AG08395 (cell line): ENCODE data around the gene STAT5A.
"Not testable (repeated sequence)": the region's sequence is repeated elsewhere in the genome, so short reads cannot be mapped to it uniquely, and the experiment has no call there.

ENCODE experiments used
- DNase-seq: peaks from one replicate; pipeline ENCODE4 v3.0.0; 2012; ENCODE audit warnings: mixed read lengths, low spot score

STAT5A gene

DNA sequence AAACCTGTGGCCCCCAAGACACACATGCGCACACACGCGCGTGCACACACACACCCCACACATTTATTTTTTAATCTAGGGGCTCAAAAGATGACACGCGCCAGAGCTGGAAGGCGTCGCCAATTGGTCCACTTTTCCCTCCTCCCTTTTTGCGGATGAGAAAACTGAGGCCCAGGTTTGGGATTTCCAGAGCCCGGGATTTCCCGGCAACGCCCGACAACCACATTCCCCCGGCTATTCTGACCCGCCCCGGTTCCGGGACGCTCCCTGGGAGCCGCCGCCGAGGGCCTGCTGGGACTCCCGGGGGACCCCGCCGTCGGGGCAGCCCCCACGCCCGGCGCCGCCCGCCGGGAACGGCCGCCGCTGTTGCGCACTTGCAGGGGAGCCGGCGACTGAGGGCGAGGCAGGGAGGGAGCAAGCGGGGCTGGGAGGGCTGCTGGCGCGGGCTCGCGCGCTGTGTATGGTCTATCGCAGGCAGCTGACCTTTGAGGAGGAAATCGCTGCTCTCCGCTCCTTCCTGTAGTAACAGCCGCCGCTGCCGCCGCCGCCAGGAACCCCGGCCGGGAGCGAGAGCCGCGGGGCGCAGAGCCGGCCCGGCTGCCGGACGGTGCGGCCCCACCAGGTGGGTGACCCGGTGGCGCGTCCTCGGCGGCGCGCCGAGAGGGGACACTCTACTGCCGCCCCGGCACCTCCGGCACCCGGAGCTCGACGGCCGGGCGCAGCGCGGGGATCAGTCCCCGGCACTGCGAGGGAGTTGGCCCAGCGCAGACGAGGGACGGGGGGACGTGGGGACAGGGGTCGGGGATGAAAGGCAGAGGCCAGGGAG, at the start of gene STAT5A:
TSS of gene STAT5A (plus strand) at position 522 of the 826 bp plus-strand sequence. CDS start 914 bp downstream, outside the sequence.
- peak; percentile 91 for DNase-seq

GRCh38 chr17:42239576-42239975, 48.7 kb upstream of the STAT5A start:
- DNase-seq, result not testable (repeated sequence)

GRCh38 chr17:42240201-42240600, 48.1 kb upstream of the STAT5A start:
- no peak for DNase-seq

DNA sequence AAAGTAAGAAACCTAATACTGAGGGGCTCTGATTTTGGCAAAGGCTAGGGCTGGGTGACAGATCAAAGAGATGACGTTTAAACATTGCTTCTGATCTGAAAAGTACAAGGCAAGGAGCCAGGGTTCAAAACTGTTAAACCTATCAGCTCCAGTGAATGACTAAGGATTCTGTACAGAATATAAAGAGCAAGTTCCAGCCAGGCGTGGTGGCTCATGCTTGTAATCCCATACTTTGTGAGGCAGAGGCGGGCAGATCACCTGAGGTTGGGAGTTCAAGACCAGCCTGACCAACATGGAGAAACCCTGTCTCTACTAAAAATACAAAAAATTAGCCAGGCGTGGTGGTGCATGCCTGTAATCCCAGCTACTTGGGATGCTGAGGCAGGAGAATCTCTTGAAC, 47.4 kb upstream of the STAT5A start:
- not testable (repeated sequence) for DNase-seq

DNA sequence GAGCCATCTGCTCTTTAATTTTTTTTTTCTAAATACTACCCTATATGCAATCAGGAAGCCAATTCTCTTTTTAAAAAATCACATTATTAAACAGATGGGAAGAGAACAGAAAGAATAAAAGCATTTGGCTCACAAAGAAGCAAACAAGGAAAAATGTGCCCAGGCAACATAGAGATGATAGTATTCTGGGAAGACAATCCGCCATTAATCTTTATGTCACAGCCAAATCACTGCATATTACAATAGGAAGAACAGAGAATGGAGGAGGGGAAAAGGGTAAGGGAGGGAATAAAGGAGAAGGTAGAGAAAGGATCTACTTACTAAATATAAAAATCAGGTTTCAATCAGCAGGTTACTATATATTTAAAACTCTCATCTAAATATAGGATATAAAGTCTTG, 46.4 kb upstream of the STAT5A start:
- no peak for DNase-seq

GRCh38 chr17:42243493-42243982, 44.8 kb upstream of the STAT5A start:
- DNase-seq, result no peak

DNA sequence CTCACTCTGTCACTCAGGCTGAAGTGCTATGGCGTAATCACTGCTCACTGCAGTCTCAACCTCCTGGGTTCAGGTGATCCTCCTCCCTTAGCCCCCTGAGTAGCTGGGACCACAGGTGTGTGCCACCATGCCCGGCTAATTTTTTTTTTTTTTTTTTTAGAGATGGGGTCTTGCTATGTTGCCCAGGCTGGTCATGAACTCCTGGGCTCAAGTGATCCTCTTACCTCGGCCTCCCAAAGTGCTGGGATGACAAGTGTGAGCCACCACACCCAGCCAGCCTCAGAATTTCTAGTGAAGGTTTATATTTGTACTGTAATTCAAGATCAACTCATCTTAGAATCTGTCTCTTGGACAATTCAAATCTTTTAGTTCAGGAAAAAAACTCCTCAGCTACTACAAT, 44.2 kb upstream of the STAT5A start:
- DNase-seq, result not testable (repeated sequence)

DNA sequence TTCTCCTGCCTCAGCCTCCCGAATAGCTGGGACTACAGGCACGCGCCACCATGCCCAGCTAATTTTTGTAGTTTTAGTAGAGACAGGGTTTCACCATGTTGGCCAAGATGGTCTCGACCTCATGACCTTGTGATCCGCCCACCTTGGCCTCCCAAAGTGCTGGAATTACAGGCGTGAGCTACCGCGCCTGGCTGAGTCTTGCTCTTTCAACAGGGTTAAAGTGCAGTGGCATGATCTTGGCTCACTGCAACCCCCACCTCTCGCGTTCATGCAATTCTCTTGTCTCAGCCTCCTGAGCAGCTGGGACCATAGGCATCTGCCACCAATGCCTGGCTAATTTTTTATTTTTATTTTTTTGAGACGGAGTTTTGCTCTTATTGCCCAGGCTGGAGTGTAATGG, 43.1 kb upstream of the STAT5A start:
- DNase-seq, result not testable (repeated sequence)

- DNase-seq, result no peak
Observed at GRCh38 chr17:42246515-42246914, 41.8 kb upstream of the STAT5A start.

DNA sequence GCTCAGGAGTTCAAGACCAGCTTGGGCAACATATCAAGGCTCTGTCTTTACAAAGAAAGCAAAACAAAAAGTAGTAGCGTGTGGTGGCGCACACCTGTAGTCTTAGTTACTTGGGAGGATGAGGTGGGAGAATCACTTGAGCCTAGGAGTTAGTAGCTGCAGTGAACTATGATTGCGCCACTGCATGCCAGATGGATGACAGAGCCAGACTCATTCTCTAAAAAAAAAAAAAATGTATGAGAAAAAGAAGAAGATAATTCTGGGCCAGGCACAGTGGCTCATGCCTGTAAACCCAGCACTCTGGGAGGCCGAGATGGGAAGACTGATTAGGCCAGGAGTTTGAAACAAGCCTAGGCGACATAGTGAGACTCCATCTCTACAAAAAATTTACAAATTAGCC, 40.6 kb upstream of the STAT5A start:
- DNase-seq, result no peak

DNA sequence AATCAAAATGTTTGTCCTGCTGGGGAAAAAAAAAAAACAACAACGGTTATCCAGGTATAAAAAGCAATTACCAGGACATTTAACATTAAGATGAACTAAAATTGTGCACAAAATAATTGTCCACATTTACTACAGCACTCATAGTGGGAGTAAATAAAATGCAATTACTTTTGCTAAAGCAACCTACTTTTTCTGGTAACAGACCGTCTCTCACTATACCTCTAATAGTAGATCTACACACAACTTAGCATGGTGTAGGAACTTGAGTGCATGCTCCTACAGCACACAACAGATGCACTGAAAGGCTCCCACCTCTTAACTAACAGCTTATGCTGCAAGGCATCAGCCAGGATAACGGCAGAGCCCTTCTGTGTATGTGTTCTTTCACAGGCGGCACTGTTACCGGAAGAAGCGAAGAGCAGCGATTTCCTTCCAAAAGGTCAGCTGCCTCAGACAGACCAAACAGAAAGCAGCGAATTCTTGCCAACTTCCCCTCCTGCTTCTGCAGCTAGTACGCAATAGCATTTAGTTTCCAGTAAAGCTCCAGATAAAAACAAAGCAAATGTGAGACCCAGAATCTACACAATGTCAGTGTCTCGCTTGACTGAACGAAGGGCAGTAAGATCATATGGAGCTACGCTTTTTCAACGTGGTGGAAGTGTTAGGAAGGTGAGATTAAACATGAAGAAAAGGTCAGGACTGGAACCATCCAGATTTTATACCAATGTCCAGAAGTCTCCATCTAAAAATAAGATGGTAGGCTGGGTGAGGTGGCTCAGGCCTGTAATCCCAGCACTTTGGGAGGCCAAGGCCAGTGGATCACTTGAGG, 39.7 kb upstream of the STAT5A start:
- peak; percentile 80 for DNase-seq

GRCh38 chr17:42249681-42250446, 38.4 kb upstream of the STAT5A start:
- no peak for DNase-seq

- no peak for DNase-seq
Observed at GRCh38 chr17:42251115-42251514, 37.2 kb upstream of the STAT5A start.

GRCh38 chr17:42252597-42253550, 35.4 kb upstream of the STAT5A start:
- no peak for DNase-seq

DNA sequence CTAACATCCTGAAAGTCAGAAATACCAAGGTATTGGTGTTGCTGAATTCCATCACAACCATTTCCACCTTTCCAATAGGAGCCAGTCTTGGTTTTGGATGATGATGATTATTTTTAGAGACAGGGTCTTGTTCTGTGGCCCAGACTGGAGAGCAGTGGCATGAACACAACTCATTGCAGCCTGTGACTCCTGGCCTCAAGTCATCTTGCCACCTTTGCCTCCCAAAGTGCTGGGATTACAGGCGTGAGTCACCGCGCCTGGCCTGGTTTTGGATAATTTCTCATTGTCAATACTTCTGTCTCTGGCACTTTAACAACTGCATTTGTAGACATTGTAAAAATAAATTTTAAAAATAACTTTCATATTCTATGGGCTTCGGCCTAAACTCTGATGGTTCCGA, 34.7 kb upstream of the STAT5A start:
- DNase-seq, result no peak

- no peak for DNase-seq
Observed at GRCh38 chr17:42255445-42255844, 32.9 kb upstream of the STAT5A start.

DNA sequence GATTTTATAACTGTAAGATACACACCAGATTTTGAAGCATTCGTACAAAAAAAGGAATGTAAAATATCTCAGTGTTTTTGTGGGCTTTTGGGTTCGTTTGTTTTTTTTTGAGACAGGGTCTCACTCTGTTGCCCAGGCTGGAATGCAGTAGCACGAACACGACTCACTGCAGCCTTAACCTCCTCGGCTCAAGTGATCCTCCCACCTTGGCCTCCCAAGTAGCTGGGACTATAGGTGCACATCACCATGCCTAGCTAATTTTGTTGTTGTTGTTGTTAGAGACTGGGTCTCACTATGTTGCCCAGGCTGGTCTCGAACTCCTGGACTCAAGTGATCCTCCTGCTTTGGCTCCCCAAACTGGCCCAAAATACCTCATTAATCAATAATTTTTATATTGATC, 28.0 kb upstream of the STAT5A start:
- no peak for DNase-seq

GRCh38 chr17:42264366-42264765, 23.9 kb upstream of the STAT5A start:
- not testable (repeated sequence) for DNase-seq

GRCh38 chr17:42266462-42266861, 21.8 kb upstream of the STAT5A start:
- no peak for DNase-seq

- peak; percentile 59 for DNase-seq
Observed at GRCh38 chr17:42266918-42267766, 21.2 kb upstream of the STAT5A start.
